ENCODE data around the gene KRT35.

GRCh38 chr17:41452281-41452680 lies 28.7 kb downstream of the KRT35 start:
- no peak for TF ChIP-seq ATF3 (IDR thresholded peaks at IDR 0.05)
- TF ChIP-seq, protein P1, sequence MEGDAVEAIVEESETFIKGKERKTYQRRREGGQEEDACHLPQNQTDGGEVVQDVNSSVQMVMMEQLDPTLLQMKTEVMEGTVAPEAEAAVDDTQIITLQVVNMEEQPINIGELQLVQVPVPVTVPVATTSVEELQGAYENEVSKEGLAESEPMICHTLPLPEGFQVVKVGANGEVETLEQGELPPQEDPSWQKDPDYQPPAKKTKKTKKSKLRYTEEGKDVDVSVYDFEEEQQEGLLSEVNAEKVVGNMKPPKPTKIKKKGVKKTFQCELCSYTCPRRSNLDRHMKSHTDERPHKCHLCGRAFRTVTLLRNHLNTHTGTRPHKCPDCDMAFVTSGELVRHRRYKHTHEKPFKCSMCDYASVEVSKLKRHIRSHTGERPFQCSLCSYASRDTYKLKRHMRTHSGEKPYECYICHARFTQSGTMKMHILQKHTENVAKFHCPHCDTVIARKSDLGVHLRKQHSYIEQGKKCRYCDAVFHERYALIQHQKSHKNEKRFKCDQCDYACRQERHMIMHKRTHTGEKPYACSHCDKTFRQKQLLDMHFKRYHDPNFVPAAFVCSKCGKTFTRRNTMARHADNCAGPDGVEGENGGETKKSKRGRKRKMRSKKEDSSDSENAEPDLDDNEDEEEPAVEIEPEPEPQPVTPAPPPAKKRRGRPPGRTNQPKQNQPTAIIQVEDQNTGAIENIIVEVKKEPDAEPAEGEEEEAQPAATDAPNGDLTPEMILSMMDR (IDR thresholded peaks at IDR 0.05; ENCODE audit: low read depth, low read length, missing input control) = no peak
- no peak for TF ChIP-seq TAF1 (conservative IDR thresholded peaks at IDR 0.05)
- TF ChIP-seq, protein P2, sequence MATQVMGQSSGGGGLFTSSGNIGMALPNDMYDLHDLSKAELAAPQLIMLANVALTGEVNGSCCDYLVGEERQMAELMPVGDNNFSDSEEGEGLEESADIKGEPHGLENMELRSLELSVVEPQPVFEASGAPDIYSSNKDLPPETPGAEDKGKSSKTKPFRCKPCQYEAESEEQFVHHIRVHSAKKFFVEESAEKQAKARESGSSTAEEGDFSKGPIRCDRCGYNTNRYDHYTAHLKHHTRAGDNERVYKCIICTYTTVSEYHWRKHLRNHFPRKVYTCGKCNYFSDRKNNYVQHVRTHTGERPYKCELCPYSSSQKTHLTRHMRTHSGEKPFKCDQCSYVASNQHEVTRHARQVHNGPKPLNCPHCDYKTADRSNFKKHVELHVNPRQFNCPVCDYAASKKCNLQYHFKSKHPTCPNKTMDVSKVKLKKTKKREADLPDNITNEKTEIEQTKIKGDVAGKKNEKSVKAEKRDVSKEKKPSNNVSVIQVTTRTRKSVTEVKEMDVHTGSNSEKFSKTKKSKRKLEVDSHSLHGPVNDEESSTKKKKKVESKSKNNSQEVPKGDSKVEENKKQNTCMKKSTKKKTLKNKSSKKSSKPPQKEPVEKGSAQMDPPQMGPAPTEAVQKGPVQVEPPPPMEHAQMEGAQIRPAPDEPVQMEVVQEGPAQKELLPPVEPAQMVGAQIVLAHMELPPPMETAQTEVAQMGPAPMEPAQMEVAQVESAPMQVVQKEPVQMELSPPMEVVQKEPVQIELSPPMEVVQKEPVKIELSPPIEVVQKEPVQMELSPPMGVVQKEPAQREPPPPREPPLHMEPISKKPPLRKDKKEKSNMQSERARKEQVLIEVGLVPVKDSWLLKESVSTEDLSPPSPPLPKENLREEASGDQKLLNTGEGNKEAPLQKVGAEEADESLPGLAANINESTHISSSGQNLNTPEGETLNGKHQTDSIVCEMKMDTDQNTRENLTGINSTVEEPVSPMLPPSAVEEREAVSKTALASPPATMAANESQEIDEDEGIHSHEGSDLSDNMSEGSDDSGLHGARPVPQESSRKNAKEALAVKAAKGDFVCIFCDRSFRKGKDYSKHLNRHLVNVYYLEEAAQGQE (IDR thresholded peaks at IDR 0.05) = no peak
- TF ChIP-seq GABPA (IDR thresholded peaks at IDR 0.05 in 1 of 2, conservative IDR thresholded peaks at IDR 0.05 in 1 of 2) = no peak
- no peak for TF ChIP-seq RAD21 (IDR thresholded peaks at IDR 0.05)
- TF ChIP-seq, protein P3, sequence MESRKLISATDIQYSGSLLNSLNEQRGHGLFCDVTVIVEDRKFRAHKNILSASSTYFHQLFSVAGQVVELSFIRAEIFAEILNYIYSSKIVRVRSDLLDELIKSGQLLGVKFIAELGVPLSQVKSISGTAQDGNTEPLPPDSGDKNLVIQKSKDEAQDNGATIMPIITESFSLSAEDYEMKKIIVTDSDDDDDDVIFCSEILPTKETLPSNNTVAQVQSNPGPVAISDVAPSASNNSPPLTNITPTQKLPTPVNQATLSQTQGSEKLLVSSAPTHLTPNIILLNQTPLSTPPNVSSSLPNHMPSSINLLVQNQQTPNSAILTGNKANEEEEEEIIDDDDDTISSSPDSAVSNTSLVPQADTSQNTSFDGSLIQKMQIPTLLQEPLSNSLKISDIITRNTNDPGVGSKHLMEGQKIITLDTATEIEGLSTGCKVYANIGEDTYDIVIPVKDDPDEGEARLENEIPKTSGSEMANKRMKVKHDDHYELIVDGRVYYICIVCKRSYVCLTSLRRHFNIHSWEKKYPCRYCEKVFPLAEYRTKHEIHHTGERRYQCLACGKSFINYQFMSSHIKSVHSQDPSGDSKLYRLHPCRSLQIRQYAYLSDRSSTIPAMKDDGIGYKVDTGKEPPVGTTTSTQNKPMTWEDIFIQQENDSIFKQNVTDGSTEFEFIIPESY (IDR thresholded peaks at IDR 0.05) = no peak
